NCI-H774 (cell line): ENCODE results near the gene CORO2A.

Experiments used
- DNase-seq: peaks from one replicate; lab custom pipeline; 2025; lab: John Stamatoyannopoulos, UW

CORO2A gene, protein sequence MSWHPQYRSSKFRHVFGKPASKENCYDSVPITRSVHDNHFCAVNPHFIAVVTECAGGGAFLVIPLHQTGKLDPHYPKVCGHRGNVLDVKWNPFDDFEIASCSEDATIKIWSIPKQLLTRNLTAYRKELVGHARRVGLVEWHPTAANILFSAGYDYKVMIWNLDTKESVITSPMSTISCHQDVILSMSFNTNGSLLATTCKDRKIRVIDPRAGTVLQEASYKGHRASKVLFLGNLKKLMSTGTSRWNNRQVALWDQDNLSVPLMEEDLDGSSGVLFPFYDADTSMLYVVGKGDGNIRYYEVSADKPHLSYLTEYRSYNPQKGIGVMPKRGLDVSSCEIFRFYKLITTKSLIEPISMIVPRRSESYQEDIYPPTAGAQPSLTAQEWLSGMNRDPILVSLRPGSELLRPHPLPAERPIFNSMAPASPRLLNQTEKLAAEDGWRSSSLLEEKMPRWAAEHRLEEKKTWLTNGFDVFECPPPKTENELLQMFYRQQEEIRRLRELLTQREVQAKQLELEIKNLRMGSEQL

DNA sequence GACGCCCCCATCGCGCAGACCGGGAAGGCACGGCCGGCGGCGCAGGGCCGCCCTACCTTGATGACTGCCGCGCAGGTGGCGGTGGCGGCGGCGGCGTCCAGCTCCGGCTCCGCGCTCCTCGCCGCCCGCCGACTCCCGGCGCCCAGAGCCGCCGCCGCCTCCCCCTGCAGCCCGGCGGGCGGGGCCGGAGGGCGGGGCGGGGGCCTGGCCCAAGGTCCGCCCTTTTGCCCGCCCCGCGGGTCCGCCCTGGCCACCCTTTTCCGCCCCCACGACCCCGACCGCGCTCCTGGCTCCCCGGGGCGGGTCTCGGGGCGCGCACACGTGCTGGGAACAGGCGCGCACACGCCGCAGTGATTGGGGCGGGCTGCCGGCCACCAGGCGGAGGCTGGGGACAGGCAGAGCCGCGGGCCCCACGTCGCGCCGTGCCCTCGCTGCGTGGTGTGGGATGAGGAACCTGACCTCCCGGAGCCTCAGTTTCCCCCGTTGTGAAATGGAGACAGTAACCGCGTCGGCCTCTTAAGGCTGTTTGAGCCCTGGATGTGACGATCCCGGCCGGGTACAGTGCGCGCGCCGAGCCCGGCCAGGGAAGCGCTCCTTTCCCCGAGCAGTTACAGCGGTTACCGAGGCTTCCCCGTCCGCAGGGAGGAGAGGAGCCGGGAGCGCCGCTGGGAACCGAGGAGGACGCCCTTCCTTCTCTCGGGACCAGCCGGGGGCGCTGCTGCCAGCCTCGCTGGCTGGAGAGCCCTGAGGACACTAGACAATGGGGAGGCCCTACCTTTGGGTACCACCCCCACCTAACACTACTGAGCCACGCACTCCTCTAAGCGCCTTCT is at the start of gene CORO2A:
TSS of gene CORO2A (minus strand) at position 135 of the 833 bp plus-strand sequence. CDS start 34,977 bp downstream, outside the sequence.
- DNase-seq = peak; percentile 82

DNA sequence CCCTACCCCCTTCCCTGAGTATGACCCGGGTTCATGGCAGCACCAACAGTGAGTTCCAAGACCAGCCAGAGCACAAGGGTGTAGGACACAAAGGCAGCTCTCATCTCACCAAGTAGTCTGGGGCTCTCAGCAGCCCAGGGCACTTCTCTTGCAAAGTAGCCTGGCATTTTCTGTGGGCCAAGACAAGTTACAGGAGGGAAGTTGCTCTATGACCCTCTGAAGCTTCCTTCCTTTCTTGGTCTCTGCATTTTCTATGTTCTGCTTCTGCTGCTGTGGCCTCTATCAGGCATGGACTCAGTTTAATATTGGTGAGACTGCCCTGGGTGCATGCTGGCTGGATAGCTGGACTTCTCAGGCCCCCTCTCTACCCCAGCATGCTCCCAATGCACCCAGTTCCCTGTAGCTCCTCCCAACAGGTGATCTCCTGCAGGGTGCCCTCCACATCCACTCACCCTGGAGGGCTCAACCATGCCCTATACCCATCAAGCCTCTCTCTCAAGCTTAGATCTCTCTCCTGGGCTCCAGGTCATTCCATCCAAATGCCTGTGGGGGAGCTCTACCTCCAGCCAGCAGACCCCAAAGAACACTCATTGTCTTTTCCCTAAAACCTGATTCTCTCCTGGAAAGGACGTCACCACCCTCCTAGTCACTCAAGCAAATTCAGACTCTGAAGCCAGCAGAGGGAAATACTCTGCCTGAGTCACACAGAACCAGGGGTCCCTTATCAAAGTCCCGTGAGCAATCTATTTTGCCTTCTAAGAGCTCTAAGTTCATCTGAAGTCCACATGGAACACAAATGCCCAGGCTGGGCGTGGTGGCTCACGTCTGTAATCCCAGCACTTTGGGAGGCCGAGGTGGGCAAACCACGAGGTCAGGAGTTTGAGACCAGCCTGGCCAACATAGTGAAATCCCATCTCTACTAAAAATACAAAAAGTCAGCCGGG is 49.2 kb upstream of the CORO2A start:
- no peak for DNase-seq

DNA sequence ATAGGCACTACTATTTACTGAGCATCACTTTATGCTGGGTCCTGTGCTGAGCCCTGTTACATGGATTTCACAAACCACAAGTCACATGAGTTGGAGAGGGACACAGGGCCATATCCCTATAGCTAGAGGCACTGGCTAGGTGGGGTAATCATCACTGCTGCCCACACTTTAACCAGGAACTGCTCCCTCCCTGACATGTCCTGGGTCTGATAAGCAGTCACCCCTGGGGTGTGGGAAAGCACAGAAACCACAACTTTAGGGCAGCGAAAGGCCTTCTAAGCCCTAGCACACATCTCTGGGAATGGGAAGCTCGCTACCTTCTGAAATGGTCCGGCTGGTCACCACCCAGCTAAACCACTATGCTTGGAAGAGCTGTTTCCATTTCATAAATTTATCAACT is 48.0 kb upstream of the CORO2A start:
- no peak for DNase-seq

DNA sequence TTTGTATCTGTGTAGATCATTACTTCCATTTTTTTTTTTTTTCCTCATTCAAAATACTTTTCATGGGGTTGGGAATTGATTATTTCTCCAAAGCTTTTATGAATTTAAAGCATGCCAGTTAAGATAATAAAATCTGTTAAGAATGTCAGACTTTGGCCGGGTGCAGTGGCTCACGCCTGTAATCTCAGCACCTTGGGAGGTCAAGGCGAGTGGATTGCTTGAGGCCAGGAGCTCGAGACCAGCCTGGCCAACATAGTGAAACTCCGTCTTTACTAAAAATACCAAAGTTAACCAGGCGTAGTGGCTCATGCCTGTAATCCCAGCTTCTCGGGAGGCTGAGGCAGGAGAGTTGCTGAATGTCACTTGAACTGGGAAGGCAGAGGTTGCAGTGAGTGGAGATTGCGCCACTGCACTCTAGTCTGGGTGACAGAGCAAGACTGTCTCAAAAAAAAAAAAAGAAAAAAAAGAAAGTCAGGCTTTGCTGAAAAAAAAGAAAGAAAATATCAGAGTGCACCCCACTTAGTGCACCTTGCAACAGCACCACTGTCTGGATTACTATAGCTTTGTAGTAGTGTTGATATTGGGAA is 44.6 kb upstream of the CORO2A start:
- no peak for DNase-seq

DNA sequence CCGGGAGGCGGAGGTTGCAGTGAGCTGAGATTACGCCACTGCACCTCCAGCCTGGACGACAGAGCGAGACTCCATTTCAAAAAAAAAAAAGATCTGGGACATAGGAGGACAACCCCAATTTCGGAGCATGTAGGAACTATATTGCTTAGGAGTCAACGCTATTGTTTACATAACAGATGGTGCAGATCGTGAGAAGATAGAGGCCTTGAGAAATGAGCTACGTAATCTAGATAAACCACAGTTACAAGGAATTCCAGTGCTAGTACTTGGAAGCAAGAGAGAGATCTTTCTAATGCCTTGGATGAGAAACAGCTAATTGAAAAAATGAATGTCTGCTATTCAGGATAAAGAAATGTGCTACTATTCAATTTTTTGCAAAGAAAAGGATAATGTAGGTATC is 42.7 kb upstream of the CORO2A start:
- no peak for DNase-seq

DNA sequence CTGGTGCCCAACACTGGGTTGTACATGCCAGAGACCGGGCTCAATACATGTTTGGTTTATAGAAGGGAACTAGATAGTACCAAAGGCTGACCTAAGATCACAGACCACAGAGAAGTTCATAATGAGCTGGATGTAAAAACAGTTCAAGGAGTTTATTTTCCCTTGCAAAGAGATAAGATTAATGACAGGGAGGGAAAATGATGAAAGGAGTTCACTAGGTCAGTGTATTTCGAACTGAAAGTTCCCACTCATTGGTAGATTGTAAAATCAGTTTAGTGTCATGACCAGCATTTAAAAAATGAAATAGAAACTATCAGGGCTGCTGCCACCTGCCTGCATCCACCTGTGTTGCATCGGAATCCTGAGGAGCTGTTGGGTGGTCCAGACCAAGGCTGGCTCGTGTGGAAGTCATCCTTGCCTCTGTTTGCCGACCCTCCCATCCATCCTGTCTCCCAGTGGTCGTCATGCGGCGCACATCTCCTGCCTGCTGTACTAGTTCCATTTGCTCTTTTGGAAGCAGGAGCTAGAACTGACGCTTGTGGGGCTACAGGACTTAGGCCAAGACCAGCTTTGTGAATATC is 41.9 kb upstream of the CORO2A start:
- DNase-seq = no peak

DNA sequence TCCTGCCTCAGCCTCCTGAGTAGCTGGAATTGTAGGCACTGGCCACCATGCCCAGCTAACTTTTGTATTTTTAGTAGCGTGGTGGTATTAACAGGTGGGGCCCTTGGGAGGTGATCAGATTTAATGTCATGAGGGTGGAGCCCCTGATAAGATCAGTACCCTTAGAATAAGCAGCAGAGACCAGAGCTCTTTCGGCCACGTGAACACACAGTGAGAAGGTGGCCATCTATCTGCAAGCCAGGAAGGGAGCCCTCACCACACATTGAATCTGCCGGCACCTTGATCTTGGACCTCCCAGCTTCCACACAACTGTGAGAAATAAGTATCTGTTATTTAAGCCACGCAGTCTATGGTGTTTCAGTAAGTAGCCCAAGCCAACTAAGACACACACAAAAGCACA is 40.5 kb upstream of the CORO2A start:
- no peak for DNase-seq

DNA sequence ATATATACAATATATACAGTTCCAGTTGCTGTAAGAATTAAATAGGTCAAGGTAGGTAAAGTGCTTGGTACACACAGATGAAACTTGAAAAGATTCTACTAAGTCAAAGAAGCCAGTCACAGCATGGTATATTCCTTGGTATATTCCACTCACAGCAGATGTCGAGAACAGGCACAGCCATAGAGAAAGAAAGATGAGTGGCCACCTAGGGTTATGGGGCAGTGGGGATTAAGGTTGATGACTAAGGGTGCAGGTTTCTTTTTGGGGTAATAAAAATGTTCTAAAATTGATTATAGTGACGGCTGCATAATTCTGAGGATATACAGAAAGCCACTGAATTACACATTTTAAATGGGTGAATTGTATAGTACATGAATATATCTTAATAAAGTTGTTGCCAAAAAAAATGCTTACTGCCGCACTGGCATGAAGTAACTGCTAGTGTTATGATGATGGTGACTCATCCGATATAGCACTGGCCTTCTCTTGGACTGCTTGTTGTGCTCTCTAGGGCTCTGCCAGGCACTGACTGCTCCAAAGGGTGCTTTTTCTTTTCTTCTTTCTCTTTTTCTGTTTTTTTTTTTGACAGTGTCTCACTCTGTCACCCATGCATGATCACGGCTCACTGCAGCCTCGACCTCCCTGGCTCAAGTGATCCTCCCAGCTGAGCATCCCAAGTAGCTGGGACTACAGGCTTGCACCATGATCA is 39.5 kb upstream of the CORO2A start:
- DNase-seq = no peak

DNA sequence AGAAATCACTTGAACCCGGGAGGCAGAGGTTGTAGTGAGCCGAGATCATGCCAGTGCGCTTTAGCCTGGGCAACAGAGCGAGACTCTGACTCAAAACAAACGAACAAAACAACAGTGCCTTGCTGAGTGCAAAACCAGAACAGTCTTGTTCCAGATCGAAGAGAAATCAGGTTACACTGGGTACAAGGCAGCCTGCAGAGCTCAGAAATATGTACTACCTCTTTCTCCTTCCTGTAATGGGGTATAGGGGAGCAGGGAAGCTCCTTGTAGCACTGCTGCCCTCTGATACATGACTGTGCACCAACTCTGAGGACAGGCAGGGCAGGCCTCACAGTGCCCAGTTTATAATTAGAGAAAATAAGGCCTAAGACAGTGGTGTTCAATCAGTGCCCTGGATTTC is 38.4 kb upstream of the CORO2A start:
- DNase-seq = no peak

DNA sequence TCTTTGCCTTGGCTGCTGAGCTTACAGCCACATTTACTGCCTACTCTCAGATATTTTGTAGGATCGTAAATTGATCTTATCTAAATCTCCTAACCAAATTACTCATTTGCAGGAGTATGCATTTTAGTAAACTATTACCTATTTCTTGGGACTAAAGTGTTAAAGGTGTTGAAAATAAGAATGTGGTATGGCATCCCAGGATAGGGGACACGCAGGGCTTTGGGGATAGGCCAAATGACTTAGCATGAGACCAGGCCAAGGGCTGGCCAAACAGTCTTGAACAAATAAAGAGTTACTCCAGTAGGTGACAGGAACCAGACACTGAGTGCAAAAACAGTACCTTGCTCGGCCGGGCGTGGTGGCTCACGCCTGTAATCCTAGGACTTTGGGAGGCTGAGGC is 37.9 kb upstream of the CORO2A start:
- DNase-seq = no peak

DNA sequence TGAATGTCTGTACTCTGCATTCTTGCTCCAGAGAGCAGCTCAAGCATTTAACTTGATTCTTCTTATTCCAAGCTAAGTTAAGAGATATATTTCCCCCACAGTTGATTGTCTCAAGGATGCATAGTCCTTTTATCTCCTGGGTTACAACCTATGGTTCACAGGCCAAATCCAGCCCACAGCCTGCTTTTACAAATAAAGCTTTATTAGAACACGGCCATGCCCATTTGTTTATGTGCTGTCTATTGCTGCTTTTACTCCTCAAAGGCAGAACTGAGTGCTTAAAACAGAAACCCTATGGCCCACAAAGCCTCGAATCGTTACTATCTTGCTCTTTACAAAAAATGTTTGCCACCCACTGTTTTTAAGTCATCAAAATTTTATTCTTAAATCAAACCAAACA is 37.2 kb upstream of the CORO2A start:
- DNase-seq = no peak

DNA sequence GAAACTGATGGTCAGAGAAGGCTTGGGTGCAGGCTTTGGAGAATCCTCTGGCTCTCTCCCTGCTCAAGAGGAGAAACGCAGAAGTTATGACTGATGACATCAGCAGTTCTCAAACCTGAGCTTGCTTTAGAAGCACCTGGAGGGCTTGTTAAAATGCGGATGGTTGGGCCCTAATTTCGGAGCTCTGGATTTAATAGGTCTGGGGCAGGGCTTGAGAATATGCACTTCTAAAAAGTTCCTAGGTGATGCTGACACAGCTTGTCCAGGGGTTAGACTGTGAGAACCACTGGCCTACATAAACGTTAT is 36.6 kb upstream of the CORO2A start:
- no peak for DNase-seq

DNA sequence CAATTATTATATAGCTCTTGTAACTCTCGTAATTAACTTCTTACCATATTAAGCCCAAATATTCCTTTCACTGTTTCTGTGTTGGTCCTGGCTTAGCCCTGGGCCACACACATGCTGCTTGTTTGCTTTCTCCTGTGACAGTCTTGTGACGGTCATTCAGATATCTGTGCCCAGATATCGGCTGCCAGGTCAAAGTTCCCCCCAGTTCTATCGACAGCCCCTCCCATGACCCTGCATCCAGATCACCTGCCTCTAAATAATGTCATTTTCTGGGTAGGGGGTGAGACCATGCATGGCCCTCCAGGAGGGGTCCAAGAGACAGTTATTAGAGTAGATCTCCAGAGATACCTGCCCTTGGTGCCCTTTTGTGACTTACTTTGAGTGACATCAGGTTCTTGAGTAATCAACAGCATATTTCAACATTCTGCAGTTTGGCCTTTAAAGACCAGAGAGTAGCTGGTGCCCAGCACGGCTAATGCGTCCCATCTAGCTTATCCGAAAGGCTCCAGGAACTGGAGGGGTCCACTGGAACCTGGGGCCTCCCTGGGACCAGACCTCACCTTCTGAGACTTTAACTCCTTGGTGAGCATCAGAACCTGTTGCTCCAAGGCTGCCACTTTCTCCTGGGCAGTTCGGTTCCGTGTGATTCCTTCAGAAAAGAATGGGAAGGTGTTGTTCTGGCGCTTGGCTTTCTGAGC is 36.1 kb upstream of the CORO2A start:
- no peak for DNase-seq

DNA sequence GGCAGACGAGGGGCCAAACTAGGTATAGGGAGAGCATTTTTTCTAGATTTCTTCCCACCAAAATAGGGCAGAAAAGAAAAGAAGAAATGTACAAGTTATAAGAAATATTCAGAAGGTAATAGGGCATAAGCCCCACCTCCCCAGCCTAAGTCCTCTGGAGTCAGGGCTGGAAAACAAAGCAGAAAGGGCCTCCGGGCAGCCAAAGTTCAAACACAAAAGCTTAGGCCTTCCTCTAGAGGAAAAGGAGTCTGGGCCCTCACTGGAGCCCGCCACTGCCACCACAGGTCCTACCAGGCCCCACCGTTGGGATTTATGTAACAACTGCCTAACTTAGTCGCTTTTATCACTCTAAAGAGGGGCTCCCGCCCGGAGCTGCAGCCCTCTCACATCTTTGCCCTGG is 35.4 kb upstream of the CORO2A start:
- DNase-seq = no peak

DNA sequence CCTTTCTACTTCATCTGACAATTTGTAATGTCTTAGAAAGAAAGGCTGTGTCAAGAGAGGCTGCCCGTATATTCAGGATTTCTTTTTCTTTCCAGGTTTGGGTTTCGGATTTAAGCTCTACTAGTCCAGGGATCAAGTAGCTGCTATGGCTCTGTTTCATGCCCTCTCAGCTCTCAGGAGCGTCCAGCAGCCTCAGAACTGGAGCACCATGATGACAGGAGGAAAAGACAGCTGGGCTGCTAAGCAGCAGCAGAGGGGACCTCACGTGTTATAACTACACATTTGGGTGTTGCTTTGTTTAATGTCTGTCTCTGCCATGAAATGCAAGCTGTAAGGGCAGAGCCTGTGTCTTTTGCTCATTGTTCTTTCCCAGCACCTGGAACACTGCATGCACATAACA is 34.5 kb upstream of the CORO2A start:
- DNase-seq = no peak

DNA sequence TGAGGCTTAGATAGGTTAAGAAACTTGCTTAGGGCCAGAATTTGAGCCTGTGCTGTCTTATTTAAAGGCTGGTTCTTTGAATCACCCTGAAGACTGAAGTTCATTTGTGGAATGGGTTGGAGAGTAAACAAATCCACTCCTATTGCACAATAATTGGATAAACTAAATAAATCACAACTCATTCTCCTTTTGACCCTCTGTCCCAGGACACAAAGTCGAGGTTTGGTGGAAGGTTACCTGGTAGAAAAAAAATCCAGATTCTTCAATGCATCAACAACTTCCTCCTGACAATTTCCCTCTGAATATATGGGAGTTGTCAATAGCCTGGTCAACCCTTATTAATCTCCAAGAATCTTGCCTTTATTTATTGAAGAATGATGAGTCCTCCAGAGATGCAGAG is 34.1 kb upstream of the CORO2A start:
- no peak for DNase-seq

DNA sequence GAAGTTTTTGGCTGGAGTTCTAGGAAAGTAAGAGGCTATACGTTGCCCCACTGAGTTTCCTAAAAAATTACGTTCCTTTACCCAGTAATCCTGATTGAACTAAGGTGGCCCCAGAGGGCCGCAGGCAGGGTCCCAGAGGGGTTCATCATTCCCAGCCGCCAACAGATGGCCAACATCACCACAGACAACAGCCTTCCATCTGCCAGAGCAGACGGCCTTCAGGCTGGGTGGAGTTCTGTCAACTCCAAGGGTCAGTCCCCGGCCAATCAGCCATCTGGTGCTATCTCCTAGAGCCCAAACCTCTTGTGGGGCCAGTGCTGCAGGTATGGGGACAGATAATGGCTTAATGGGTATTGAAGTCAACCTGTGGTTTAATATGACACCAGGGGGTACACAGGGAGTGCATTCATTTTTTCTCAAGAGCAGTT is 32.6 kb upstream of the CORO2A start:
- no peak for DNase-seq

DNA sequence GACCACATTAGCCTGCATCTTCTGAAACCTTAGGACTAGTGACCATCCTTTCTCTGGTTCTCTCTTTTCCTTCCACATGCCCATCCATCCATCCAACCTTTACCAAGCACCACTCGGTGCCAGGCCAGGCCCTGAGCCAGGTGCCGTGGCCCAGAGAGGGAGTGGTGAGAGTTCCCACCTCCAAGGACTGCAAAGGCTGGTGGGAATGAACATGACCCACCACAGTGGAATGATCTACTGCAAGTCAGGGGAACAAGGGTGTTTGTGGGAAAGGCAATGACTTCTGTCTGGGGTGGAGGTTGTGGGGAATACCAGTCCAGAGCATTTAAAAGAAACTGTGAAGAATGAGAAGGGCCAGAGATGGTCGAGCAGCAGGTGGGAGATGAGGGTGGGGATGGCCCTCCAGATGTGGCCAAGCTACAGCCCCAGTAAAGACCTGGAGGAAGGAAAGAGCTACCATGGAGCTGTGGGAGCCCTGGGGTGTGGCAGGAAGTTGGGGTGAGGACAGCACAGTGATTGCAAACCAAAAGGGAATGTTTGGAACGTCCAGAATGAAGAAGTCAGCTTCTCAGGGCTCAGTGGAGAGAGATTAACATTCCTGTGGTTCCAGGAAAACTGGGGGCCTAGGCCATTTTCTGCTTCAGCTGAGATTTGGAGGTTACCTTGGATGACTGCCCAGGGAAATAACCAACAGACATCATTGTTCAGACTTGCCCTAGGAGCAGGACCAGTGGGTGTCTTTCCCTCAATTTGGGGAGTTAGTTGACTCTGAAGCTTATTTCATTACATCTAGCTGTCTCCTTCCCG is 30.7 kb upstream of the CORO2A start:
- no peak for DNase-seq

DNA sequence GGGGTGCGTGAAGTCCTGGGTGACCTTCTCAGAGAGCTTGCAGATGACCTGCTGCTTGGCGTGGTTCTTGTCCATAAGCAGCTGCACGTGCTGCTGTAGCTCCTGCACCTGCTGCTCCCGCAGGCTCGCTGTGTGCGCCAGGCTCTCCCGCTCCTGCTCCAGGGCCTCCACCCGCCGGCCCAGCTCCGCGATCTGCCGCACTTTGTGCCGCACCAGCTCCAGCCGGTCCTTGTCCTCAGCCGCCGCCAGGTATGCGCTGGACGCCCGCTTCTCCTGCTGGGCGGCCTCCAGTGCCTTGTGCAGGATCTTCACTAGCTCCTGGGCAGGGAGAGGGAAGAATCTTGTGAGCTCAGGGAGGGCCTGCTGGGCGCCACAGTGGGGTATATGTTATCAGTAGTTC is 28.5 kb upstream of the CORO2A start:
- DNase-seq = no peak
